GOT3 (cell line): ENCODE results near the gene SESN3.

Experiments used
- DNase-seq: peaks from one replicate; lab custom pipeline; 2025; ENCODE audit warnings: mixed read lengths; lab: John Stamatoyannopoulos, UW

Gene SESN3

GRCh38 chr11:95119361-95120060, 111.5 kb downstream of the SESN3 start:
- DNase-seq = no peak

GRCh38 chr11:95115597-95115996, 115.4 kb downstream of the SESN3 start:
- no peak for DNase-seq
